ENCODE measurements around the gene TBCE. TPM values are rescaled to one million over a fixed set of nuclear protein-coding genes. Genes with fewer than 3 reads are reported as not detected.

The TBCE gene
- total and polyA plus RNA-seq, 9 of the 15 experiments (the other 6 are each of a cell fraction or from before 2014, with no cell fraction given), result 52.6 to 92.1 (median 82.1) TPM

GRCh38 chr1:235367000-235367908 is at the start of gene TBCE (continued):
- TF ChIP-seq ZNF609 (CRISPR knock-in tag; IDR thresholded peaks at IDR 0.05; ENCODE audit: borderline replicate concordance) (no peak), ETV1 (tag; conservative IDR thresholded peaks at IDR 0.05; ENCODE audit: low read depth) (0 out of 2 replicates have a peak, but pooled peaks have one; percentile 20), ZNF699 (CRISPR knock-in tag; IDR thresholded peaks at IDR 0.05; ENCODE audit: insufficient replicate concordance) (no peak), STAT5B (CRISPR knock-in tag; IDR thresholded peaks at IDR 0.05) (no peak), ZNF655 (CRISPR knock-in tag; IDR thresholded peaks at IDR 0.05) (no peak), PREB (CRISPR knock-in tag; IDR thresholded peaks at IDR 0.05) (no peak), ZBTB1 (CRISPR knock-in tag; IDR thresholded peaks at IDR 0.05; ENCODE audit: borderline replicate concordance, low read depth) (peak; percentile 81; the same call in 1 of the 2 replicates), U2AF1 (optimal IDR thresholded peaks at IDR 0.05; ENCODE audit: low read depth, low read length) (no peak), KHSRP (IDR thresholded peaks at IDR 0.05) (no peak), EP400 (IDR thresholded peaks at IDR 0.05) (peak; percentile 93), RBFOX2 (IDR thresholded peaks at IDR 0.05; ENCODE audit: low read depth, low read length) (peak; percentile 96), TSHZ1 (CRISPR knock-in tag; IDR thresholded peaks at IDR 0.05) (no peak), E2F1 (CRISPR knock-in tag; IDR thresholded peaks at IDR 0.05) (no peak; the same call in 1 of the 2 replicates), ZNF695 (CRISPR knock-in tag; IDR thresholded peaks at IDR 0.05) (no peak)
